Measurements from ENCODE around the gene FIGNL2. TPM values are rescaled to one million over a fixed set of nuclear protein-coding genes. Genes with fewer than 3 reads are reported as not detected.

FIGNL2 gene
- total RNA-seq, 1 experiment from 2014 or later: 0.10 TPM

- Histone ChIP-seq H3K27me3 (peaks cover 9% of the 10 kb centered on the region; the same call in 1 of the 2 replicates), H3K4me3 (no peak overlapping the region), H3K36me3 (no peaks in the 10 kb centered on the region), H3K9me3 (no peaks in the 10 kb centered on the region)
- DNase-seq: no peak
Observed at GRCh38 chr12:51848841-51849735, 570 bp upstream of the FIGNL2 start.

DNA sequence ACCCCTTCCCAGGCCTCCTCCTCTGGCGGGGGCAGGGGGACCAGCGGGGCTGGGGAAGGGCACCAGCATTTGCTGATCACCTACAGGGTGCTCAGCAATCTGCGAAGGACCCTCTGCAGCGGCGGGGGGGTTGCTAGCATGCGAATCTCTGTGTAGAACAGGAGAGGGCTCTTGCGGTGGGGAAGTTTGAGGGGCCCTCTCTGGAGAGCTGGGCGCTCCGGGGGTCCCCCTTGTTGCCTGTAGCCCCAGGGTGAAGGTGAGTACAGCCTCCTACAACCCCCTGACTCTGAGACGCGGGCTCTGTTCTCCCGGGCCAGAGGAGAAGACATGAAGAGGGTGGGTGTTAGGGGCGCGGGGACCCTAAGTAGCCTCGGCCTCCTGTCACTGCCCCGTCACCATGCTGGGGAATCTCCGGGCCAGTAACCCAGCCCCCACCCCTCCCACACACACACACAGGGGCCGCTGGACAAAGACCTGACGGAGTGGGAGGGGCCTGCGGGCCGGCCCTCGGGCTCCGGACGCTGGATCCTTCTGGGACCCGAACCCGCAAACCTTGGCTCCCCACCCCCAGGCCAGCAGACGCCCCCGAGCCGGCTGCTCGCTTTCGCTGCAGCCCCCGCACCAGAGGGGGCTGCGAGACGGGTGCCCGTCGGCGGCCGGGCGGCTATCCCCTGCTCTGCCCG, 734 bp downstream of the FIGNL2 start:
- H3K4me3 ChIP-seq: peak overlapping the region; percentile 18; the same call in 1 of the 2 replicates
- H3K36me3 ChIP-seq: no peaks in the 10 kb centered on the region
- H3K27me3 ChIP-seq: peaks cover 9% of the 10 kb centered on the region; the same call in 1 of the 2 replicates
- DNase-seq: no peak
- H3K9me3 ChIP-seq: no peaks in the 10 kb centered on the region

DNA sequence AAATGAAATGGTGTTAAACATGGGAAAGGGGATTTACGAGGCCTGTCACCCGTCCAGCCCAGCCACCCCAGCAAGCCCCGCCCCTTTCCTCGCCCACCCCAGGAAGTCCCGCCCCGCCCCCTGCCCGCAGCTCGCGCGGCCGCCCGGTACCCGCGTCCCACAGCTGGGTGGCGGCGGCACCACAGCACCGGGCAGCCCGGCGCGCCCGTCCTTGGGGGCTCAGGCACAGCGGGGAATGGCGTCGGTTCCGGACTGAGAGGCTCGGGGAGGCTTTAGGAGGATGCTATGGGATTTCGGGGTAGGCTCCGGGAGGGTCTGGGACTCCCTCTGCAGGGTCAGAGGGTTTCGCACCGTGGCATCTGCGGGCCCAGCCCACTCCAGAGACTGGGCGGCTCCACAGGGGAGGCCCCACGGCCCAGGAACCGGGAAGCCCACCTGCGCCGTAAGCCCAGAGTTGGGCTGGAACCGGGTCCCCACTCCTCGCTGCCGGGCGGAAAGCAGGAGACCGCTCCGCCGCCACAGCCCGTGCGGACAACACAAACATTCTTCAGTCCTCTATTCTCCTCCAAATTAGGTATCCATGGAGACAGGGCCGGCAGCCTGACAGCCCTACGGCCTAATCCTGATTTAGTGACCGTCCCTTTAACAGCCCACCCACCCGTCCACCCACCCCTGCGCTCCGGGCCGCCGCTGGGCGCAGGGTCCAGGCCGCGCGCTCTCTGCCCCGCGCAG, 1.4 kb downstream of the FIGNL2 start:
- no peaks in the 10 kb centered on the region for H3K36me3 ChIP-seq
- H3K9me3 ChIP-seq: no peaks in the 10 kb centered on the region
- H3K4me3 ChIP-seq: no peak overlapping the region
- DNase-seq: no peak
- H3K27me3 ChIP-seq: peaks cover 9% of the 10 kb centered on the region; the same call in 1 of the 2 replicates

DNA sequence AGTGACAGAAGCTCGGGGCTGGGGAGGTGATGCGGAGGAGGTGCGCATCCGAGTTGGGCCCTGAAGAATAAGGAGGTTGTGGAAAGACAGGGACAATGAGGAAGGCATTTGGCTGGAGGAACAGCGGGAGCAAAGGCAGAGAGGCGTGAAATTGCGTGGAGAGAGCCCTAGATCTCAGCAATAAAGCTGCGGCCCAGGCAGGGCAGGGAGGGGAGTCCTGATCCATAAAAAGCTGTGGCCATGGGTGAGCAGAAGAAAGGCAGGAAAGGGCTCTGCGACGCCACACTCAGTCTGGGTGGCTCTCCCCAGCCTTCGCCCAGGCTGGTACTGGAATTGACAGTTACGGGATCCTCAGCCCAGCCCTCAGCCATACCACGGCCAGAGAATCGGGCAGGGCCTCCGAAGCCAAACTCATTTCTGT, 2.2 kb downstream of the FIGNL2 start:
- Histone ChIP-seq H3K4me3 (no peak overlapping the region), H3K9me3 (no peaks in the 10 kb centered on the region), H3K27me3 (peaks cover 9% of the 10 kb centered on the region; the same call in 1 of the 2 replicates), H3K36me3 (no peaks in the 10 kb centered on the region)
- no peak for DNase-seq

- Histone ChIP-seq H3K9me3 (no peaks in the 10 kb centered on the region), H3K4me3 (no peak overlapping the region), H3K36me3 (no peaks in the 10 kb centered on the region), H3K27me3 (peaks cover 9% of the 10 kb centered on the region; the same call in 1 of the 2 replicates)
- no peak for DNase-seq
Observed at GRCh38 chr12:51845482-51845881, 3.0 kb downstream of the FIGNL2 start.

GRCh38 chr12:51844854-51845253, 3.7 kb downstream of the FIGNL2 start:
- Histone ChIP-seq H3K27me3 (peaks cover 9% of the 10 kb centered on the region; the same call in 1 of the 2 replicates), H3K4me3 (no peak overlapping the region), H3K36me3 (no peaks in the 10 kb centered on the region), H3K9me3 (no peaks in the 10 kb centered on the region)
- no peak for DNase-seq

- H3K27me3 ChIP-seq: no peaks in the 10 kb centered on the region; the same call in 1 of the 2 replicates
- no peak overlapping the region for H3K4me3 ChIP-seq
- H3K9me3 ChIP-seq: no peaks in the 10 kb centered on the region
- no peaks in the 10 kb centered on the region for H3K36me3 ChIP-seq
- no peak for DNase-seq
Observed at GRCh38 chr12:51841727-51842126, 6.8 kb downstream of the FIGNL2 start.

DNA sequence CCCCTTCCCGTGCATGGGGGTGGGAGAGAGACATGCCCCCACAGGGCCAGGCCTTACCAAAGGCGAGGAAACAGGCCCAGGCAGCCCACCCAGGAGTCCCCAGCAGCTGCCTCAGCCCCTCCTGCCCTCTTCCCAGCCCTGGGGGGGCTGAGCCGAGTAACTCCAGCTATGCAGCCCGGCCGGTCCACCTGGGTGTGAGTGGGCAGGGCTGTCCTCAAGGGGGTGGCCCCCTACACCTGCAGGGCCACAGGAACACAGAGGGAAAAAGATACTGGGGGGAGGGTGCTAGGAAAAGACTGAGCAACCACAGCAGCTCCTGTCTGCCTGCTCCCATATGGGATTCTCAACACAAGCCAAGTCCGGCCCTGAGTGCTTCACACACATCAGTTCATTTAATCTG, 7.6 kb downstream of the FIGNL2 start:
- DNase-seq: no peak
- H3K27me3 ChIP-seq: no peaks in the 10 kb centered on the region
- no peak overlapping the region for H3K4me3 ChIP-seq
- no peaks in the 10 kb centered on the region for H3K36me3 ChIP-seq
- H3K9me3 ChIP-seq: no peaks in the 10 kb centered on the region

DNA sequence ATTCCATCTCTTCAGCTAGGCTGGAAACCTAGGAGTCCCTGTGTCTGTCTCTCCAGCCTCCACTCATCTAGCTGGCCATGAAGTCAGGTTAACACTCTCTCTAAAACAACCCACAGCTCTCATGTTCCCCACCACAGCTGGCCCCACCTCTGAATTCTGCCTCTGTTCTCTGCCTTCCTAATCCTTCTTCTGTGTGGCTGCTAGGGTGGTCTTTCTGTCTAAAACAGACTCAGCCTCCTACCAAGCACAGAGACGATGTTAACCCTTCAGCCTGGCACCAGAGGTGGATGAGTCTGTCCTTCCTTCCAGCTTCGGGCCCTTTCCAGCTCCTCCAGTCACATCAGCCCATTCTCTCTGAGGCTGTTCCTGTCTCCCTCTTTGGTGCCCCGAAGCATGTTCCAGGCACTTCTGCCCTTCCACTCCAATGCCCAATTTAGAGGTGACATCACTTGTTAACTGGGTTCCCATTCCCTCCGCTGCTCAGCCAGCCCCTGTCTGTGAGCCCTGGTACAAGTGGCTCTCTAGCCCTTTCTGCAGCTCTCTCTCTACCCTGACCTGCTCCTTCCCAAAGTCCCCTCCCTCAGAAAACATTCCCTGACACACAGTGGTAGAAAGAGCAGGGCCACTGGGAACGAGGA, 9.1 kb downstream of the FIGNL2 start:
- DNase-seq: no peak

DNA sequence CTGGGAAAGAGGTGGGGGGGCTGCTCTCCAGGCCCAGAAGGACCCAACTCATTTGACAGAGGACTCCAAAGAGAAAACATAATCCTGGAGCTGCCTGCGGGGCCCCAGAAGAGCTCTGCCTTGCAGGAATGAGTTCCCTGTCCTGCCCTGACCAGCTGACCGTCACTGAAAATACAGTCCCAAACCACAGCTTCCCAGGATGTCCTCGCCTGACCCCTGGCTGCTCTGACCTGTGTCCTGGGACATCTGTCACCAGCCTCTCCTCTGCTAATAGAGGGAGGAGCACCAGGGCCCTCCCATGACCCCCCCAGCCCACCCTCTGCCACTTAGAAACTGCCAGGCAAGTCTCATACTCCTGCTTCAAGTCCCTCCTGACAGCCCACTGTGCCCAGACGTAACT, 9.8 kb downstream of the FIGNL2 start:
- Histone ChIP-seq H3K36me3 (no peaks in the 10 kb centered on the region), H3K9me3 (no peaks in the 10 kb centered on the region), H3K4me3 (no peak overlapping the region), H3K27me3 (no peaks in the 10 kb centered on the region)
- no peak for DNase-seq

More for the DNA sequence above, 9.1 kb downstream of the FIGNL2 start:
- Histone ChIP-seq H3K9me3 (no peaks in the 10 kb centered on the region), H3K36me3 (no peaks in the 10 kb centered on the region), H3K27me3 (no peaks in the 10 kb centered on the region), H3K4me3 (no peak overlapping the region)

GRCh38 chr12:51838036-51838435, 10.5 kb downstream of the FIGNL2 start:
- no peak for DNase-seq
- H3K9me3 ChIP-seq: no peaks in the 10 kb centered on the region
- H3K36me3 ChIP-seq: no peaks in the 10 kb centered on the region
- H3K4me3 ChIP-seq: no peak overlapping the region
- peaks cover 4% of the 10 kb centered on the region for H3K27me3 ChIP-seq

GRCh38 chr12:51837286-51837685, 11.2 kb downstream of the FIGNL2 start:
- Histone ChIP-seq H3K27me3 (peaks cover 10% of the 10 kb centered on the region), H3K9me3 (no peaks in the 10 kb centered on the region), H3K36me3 (no peaks in the 10 kb centered on the region), H3K4me3 (no peak overlapping the region)
- no peak for DNase-seq

- Histone ChIP-seq H3K4me3 (no peak overlapping the region), H3K27me3 (peaks cover 10% of the 10 kb centered on the region), H3K36me3 (no peaks in the 10 kb centered on the region), H3K9me3 (no peaks in the 10 kb centered on the region)
- no peak for DNase-seq
Observed at GRCh38 chr12:51836827-51837173, 11.7 kb downstream of the FIGNL2 start.

- DNase-seq: no peak
- peaks cover 10% of the 10 kb centered on the region for H3K27me3 ChIP-seq
- H3K36me3 ChIP-seq: no peaks in the 10 kb centered on the region
- H3K9me3 ChIP-seq: no peaks in the 10 kb centered on the region
- no peak overlapping the region for H3K4me3 ChIP-seq
Observed at GRCh38 chr12:51836041-51836826, 12.3 kb downstream of the FIGNL2 start.

GRCh38 chr12:51834411-51834810, 14.1 kb downstream of the FIGNL2 start:
- H3K27me3 ChIP-seq: peaks cover 10% of the 10 kb centered on the region
- DNase-seq: no peak

More at GRCh38 chr12:51834411-51834810, 14.1 kb downstream of the FIGNL2 start:
- Histone ChIP-seq H3K4me3 (no peak overlapping the region), H3K36me3 (no peaks in the 10 kb centered on the region), H3K9me3 (no peaks in the 10 kb centered on the region)

Data from MG63 (cell line).